NCI-H128 (cell line): ENCODE results near the gene IPO7.
"Not testable (repeated sequence)": the region's sequence is repeated elsewhere in the genome, so short reads cannot be mapped to it uniquely, and the experiment has no call there.

Experiments used
- DNase-seq: peaks from one replicate; lab custom pipeline; 2025; ENCODE audit not compliant: unreplicated experiment; lab: John Stamatoyannopoulos, UW

The IPO7 gene

DNA sequence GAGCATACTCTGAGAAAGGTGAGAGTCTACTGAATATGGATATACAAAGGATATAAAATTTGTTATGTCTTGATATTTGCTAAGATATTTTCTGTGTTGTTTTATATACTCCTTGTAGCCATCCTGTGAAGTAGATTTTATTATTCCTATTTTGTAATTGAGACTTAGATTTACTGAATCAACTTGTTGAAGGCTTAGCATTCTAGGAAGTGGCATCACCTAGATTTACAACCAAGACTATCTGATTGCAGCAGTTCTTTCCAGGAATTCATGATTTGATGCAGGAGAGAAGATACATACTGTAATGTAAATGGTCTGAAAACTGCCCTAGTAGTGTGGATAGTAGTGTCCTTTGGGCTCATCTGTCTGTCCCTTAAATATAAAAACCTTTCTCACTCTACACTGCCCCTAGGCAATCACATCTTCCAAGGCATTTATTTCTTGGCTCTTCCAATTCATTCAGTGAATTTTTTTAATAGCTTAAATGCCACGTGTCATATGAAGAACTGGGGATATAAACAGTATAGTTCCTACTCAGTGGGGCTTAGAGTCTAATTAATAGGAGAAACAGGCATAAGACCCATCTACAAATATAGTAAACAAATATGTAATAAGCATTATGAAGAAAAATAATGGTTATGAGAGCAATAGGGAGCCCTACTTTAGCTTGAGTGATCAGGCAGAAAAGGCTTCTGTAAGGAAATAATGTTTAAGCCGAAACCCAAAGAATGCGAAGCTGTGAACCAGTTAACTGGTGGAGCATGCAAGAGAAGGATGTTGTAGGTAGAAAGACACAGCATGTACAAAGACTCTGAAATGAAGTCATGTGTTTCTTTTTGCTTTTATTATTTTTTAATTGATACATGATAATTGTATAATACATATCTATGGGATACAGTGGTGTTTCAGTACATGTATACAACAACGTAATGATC lies 13.6 kb downstream of the IPO7 start:
- no peak for DNase-seq

- DNase-seq = no peak
Observed at GRCh38 chr11:9399466-9399865, 15.0 kb downstream of the IPO7 start.

DNA sequence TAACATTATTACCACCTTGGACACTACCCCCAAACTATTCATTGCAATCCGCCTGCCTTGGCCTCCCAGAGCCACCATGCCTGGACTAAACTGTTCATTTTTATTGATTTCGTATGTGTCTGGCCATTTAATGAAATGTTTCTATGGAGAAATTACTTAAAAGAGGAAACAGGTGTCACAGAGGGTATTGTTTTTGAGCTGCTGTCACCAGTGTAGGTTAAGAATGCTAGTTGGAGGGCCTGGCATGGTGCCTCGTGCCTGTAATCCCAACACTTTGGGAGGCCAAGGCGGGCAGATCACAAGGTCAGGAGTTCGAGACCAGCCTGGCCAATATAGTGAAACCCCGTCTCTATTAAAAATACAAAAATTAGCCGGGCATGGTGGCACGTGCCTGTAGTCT lies 17.4 kb downstream of the IPO7 start:
- not testable (repeated sequence) for DNase-seq

DNA sequence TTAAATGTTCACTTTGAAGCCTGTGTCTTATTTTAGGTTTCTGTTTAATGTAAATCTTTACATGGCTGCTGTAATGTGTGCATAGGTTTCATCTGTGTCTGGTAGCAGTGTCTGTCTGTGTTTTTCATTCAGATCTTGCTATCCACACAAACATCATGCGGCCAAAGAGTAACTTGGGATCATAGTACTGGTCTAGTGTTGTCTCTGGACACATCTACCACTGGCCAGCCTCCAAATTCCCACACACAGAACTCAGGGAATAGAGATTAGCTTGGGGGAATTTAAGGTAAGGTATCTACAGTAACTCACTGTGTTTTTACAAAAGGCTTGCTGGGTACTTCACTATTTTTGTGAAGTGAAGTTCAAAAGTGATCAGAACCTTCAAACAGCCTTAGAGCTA lies 44.3 kb downstream of the IPO7 start:
- DNase-seq = no peak

GRCh38 chr11:9438611-9439010 lies 54.2 kb downstream of the IPO7 start:
- no peak for DNase-seq

GRCh38 chr11:9446230-9446629 lies 61.8 kb downstream of the IPO7 start:
- DNase-seq = no peak

- no peak for DNase-seq
Observed at GRCh38 chr11:9448576-9449352, 64.3 kb downstream of the IPO7 start.

GRCh38 chr11:9452023-9452422 lies 67.6 kb downstream of the IPO7 start:
- DNase-seq = not testable (repeated sequence)

DNA sequence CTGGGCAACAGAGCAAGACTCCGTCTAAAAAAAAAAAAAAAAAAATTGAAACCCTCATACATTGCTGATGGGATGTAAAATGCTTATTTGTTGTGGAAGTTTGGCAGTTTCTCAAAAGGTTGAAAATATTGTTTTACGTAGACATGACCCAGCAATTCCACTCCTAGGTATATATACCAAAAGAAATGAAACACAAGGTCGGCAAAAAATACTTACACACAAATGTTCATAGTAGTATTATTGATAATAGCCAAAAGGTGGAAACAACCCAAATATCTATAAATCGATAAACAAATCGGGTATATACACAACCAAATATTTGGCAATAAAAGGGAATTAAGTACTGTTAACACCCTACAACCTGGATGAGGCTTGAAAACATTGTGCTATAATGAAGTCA lies 71.3 kb downstream of the IPO7 start:
- no peak for DNase-seq

GRCh38 chr11:9459667-9460321 lies 75.3 kb downstream of the IPO7 start:
- DNase-seq = no peak

DNA sequence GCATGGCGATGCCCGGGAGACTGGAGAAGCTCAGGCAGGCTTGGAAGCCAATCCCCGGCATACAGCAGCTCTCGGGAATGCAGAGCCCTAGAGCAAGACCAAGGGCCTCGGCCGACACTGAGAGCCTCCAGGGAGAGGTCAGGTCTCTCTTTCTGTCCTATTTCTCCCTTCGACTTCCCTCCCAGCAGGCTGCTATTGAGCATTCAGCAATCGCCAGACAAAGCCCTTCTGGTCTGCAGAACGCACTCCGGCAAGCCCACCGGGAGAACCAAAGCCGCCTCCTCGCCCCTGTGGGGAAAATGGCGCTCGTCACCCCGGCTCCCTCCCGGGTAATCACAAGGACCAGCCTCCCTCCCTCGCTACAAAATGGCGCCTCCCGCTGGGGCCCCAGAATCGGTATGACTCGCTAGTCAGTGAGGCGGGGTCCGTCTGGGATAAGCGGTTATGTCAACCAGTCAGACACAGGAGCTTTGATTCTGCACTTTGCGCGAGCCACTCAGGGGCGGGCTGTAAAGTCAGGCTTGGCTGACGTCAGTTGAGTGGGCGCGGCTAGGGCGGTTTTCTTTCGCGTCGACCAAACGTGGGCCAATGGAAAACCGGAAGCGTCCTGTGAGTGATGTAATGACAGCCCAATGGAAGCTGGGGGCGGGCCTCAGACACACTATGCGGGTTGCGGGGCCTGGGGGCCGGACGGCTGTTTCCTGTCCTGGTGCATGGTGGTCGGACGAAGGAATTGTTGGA lies 76.0 kb downstream of the IPO7 start, which contains the start of gene ZNF143:
TSS of gene ZNF143 (plus strand) at position 691 of the 741 bp plus-strand sequence. CDS start 10,297 bp downstream, outside the sequence.
- DNase-seq = peak; percentile 100

GRCh38 chr11:9461063-9461759 lies 76.8 kb downstream of the IPO7 start:
- DNase-seq = peak; percentile 77

GRCh38 chr11:9461760-9462134 lies 77.3 kb downstream of the IPO7 start:
- no peak for DNase-seq

DNA sequence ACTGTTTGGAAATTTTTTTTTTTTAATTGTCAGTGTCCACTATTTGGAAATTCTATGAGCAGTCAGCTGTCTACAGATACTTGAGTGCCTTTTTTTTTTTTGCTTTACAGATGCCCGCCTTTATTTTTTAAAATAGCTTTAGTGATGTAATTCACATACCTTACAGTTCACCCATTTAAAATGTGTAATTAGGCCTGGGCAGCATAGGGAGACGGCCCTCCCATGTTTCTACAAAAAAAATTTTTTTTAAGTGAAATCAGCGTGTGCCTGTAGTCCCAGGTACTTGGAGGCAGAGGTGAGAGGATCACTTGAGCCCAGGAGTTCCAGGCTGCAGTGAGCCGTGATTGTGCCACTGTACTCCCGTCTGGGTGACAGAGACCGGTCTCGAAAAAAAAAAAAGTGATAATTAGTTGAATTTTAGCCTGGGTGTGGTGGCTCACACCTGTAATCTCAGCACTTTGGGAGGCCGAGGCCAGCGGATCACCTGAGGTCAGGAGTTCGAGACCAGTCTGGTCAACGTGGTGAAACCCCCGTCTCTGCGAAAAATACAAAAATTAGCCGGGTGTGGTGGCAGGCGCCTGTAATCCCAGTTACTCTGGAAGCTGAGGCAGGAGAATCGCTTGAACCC lies 77.8 kb downstream of the IPO7 start:
- DNase-seq = no peak

DNA sequence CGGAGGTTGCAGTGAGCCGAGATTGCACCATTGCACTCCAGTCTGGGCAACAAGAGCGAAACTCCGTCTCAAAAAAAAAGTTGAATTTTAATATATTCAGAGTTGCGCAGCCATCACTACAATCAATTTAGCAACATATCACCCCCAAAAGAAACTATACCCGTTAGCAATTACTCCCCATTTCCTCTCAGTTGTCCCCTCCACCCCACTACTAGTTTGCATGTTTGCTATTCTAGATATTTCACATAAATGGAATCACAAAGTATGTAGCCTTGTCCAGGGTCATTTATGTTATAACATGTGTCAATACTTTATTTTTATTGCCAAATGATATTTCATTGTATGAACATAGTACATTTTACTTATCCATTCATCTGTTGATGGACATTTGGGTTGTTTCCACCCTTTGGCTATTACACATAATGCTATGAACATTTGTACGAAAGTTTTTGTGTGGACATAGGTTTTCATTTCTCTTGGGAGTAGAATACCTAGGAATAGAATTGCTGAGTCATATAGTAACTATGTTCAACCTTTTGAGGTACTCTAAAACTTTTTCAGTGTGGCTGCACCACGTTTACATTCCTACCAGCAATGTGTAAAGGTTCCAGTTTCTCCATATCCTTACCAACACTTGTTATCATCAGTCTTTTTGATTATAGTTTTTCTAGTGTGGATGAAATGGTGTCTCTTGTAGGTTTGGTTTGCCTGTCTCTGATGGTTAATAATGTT lies 78.5 kb downstream of the IPO7 start:
- no peak for DNase-seq

DNA sequence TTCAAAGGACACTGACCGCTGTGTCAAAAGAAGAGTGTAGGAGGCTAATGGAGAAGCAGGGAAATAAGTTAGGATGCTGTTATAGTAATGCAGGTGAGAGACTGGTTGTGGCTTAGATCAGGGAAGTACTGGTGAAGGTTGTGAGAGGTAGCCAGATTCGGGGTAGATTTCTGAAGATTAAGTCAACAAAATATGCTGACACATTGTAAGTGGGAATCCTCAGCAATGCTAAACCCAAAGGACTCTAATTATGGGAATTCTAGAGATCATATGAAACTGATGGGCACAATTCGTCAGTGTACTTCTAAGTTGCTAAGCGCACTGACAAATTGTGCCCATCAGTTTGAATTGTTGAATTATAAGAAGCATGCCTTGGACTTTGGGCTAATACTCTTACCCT lies 86.3 kb downstream of the IPO7 start:
- DNase-seq = no peak

DNA sequence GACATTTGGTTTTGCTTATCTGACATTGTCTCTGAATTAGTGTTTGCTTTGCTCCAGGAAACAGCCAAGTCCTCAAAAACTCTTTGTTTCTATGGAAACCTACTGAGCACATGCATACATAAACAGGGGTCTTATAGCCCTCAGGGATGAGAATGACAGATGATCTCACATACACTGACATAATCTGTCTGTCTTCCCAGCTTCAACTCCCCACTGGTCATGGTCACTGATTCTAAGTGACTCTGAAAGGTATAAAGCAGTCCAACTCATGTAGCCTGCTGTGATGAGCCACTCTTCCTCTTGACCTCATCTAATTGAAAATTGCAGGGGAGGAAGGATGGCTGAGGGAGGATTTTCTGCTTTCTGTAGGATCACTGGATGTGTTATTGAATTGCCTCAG lies 89.0 kb downstream of the IPO7 start:
- no peak for DNase-seq

DNA sequence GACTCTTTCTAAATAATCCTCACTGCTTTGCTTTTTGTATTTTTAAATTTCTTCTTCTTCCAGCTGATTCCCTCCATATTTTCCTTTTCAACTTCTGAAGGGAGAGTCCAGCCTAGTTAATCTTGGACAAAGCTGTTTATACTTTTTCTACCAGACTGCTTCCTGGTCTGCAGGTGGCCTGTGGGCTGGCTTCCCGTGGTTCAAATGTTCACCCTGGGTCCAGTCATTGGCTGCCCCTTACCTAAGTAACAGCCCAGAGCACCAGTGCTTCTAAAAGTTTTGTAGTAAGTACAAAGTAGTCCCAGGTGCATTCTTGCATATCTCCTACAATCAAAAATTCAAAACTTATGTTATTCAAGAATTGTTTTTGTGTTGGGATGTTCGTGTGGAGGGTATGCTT lies 95.4 kb downstream of the IPO7 start:
- no peak for DNase-seq
